CD14-positive monocyte (primary cell): ENCODE results near the gene OR11A1. TPM values are rescaled to one million over a fixed set of nuclear protein-coding genes. Genes with fewer than 3 reads are reported as not detected.

Experiments used
- DNase-seq, 3 donors: peaks; one replicate each; pipeline ENCODE4 v3.0.0-alpha.2; 2011 to 2022
- H2AFZ ChIP-seq: 2 replicates; pipeline ENCODE4 v1.6.0; 2012; ENCODE audit warnings: mild to moderate bottlenecking, low read depth, low read length, inconsistent platforms; ENCODE audit not compliant: insufficient read depth, poor library complexity, severe bottlenecking
- H3K27ac ChIP-seq, 2 donors: 1 replicate in 1 of 2; 2 replicates in 1 of 2; pipeline ENCODE4 v1.5.1; 2012 to 2013; ENCODE audit warnings: low read length in 2 of 2, control low read depth in 1 of 2, inconsistent platforms in 1 of 2, low read depth in 1 of 2, mild to moderate bottlenecking in 1 of 2
- H3K27me3 ChIP-seq, 2 donors: one replicate each; pipeline versions ENCODE4 v1.6.0 to v1.6.1; 2011 to 2013; ENCODE audit warnings: low read length in 2 of 2; ENCODE audit not compliant: control insufficient read depth in 2 of 2, insufficient read depth in 2 of 2
- H3K36me3 ChIP-seq, 2 donors: replicated peaks in 1 of 2; 1 replicate in 1 of 2; 2 replicates in 1 of 2; pipeline versions ENCODE4 v1.5.1 to v1.6.1; 2012 to 2013; ENCODE audit warnings: low read length in 2 of 2, control low read depth in 1 of 2, inconsistent platforms in 1 of 2, mild to moderate bottlenecking in 1 of 2; ENCODE audit not compliant: insufficient read depth in 2 of 2, control insufficient read depth in 1 of 2
- H3K4me1 ChIP-seq, 2 donors: 1 replicate in 1 of 2; 2 replicates in 1 of 2; pipeline versions ENCODE4 v1.5.1 to v1.6.1; 2012 to 2013; ENCODE audit warnings: low read length in 2 of 2, control low read depth in 1 of 2, inconsistent platforms in 1 of 2, mild to moderate bottlenecking in 1 of 2, moderate library complexity in 1 of 2; ENCODE audit not compliant: insufficient read depth in 2 of 2, control insufficient read depth in 1 of 2
- H3K4me2 ChIP-seq: replicated peaks from 2 replicates; pipeline ENCODE3; 2012; ENCODE audit warnings: low read length, moderate library complexity, mild to moderate bottlenecking; ENCODE audit not compliant: poor library complexity, severe bottlenecking; ENCODE audit errors: extremely low read depth
- H3K4me3 ChIP-seq, 3 experiments: fragments of 200-600 bp in 1 of 3; sonication (generic) in 1 of 3; replicated peaks in 1 of 3; 1 replicate in 2 of 3; 2 replicates in 1 of 3; pipeline ENCODE4 v1.5.1; 2011 to 2013; ENCODE audit warnings: low read length in 3 of 3, mild to moderate bottlenecking in 3 of 3, control low read depth in 2 of 3, low read depth in 2 of 3, inconsistent platforms in 1 of 3, moderate library complexity in 1 of 3
- H3K79me2 ChIP-seq: 2 replicates; pipeline ENCODE4 v1.6.0; 2012; ENCODE audit warnings: mild to moderate bottlenecking, control low read depth, inconsistent platforms, low read length, moderate library complexity; ENCODE audit not compliant: insufficient read depth
- H3K9ac ChIP-seq: 2 replicates; pipeline ENCODE4 v1.6.0; 2017; ENCODE audit warnings: low read length, mild to moderate bottlenecking; ENCODE audit not compliant: insufficient read depth, poor library complexity, severe bottlenecking
- H3K9me3 ChIP-seq, 2 donors: replicated peaks in 1 of 2; 1 replicate in 1 of 2; 2 replicates in 1 of 2; pipeline versions ENCODE4 v1.5.1 to v1.6.1; 2012 to 2013; ENCODE audit warnings: low read length in 2 of 2, control low read depth in 1 of 2; ENCODE audit not compliant: control insufficient read depth in 1 of 2, insufficient read depth in 1 of 2
- H4K20me1 ChIP-seq: 2 replicates; pipeline ENCODE4 v1.6.0; 2012; ENCODE audit warnings: mild to moderate bottlenecking, low read length, control low read depth, moderate library complexity; ENCODE audit not compliant: insufficient read depth
- H3K27ac Mint-ChIP-seq, 7 donors: one replicate each; pipeline ENCODE4 v1.8.0; 2020; ENCODE audit warnings: mild to moderate bottlenecking in 7 of 7, mixed read lengths in 7 of 7, moderate library complexity in 6 of 7, inconsistent platforms in 2 of 7
- H3K27me3 Mint-ChIP-seq, 3 donors: one replicate each; pipeline ENCODE4 v1.8.0; 2021 to 2022; ENCODE audit warnings: low read depth in 3 of 3, mild to moderate bottlenecking in 3 of 3, mixed read lengths in 3 of 3, moderate library complexity in 3 of 3, inconsistent platforms in 1 of 3
- H3K36me3 Mint-ChIP-seq, 2 donors: one replicate each; pipeline ENCODE4 v1.8.0; 2020; ENCODE audit warnings: mixed read lengths in 2 of 2, inconsistent platforms in 1 of 2, mild to moderate bottlenecking in 1 of 2
- H3K4me1 Mint-ChIP-seq: one replicate; pipeline ENCODE4 v1.8.0; 2020; ENCODE audit warnings: mild to moderate bottlenecking, mixed read lengths
- H3K4me3 Mint-ChIP-seq, 2 donors: one replicate each; pipeline ENCODE4 v1.8.0; 2020; ENCODE audit warnings: mild to moderate bottlenecking in 2 of 2, mixed read lengths in 2 of 2, moderate library complexity in 1 of 2
- H3K9me3 Mint-ChIP-seq, 7 donors: one replicate each; pipeline ENCODE4 v1.8.0; 2020 to 2022; ENCODE audit warnings: mixed read lengths in 7 of 7, mild to moderate bottlenecking in 6 of 7, moderate library complexity in 6 of 7, inconsistent platforms in 2 of 7
- CTCF ChIP-seq: fragments of 200-600 bp; IDR thresholded peaks from one replicate; pipeline ENCODE4 v1.8.0; 2022; ENCODE audit warnings: antibody characterized with exemption, mild to moderate bottlenecking
- WGBS: methylation state at CpG from one replicate; pipeline ENCODE4 v1.1.5; 2013; ENCODE audit warnings: missing lambda C conversion rate; ENCODE audit not compliant: insufficient coverage; 5-methylcytosine and 5-hydroxymethylcytosine counted together
- intact Hi-C, 2 donors: fragments of 100-400 bp; cut with micrococcal nuclease; formaldehyde crosslinking; loops; one replicate each; pipeline versions ENCODE4 v1.15.0 to v1.15.1; 2023
- polyA plus RNA-seq, 3 donors: library from polyadenylated mRNA; depleted of rRNA in 1 of 3; unstranded in 2 of 3; stranded (reverse) in 1 of 3; fragments of 300-500 nt in 2 of 3; fragments of >200 nt in 1 of 3; fragmentation: Illumina TruSeq in 2 of 3; gene quantifications; 1 replicate in 2 of 3; 2 replicates in 1 of 3; pipeline ENCODE4 v1.2.3, GENCODE V29; 2012 to 2021

Gene OR11A1
- polyA plus RNA-seq, 3 donors, result not detected

GRCh38 chr6:29478740-29479139 lies 21.9 kb upstream of the OR11A1 start:
- Histone ChIP-seq H3K36me3 (no peaks in the 10 kb centered on the region), H3K9me3 (no peaks in the 10 kb centered on the region), H3K79me2 (no peaks in the 10 kb centered on the region), H2AFZ (no peak overlapping the region), H3K4me2 (no peak overlapping the region), H3K27ac (no peak overlapping the region), H3K4me3 (no peak overlapping the region), H3K27me3 (no peaks in the 10 kb centered on the region), H3K9ac (no peak overlapping the region), H3K4me1 (no peaks in the 10 kb centered on the region), H4K20me1 (no peaks in the 10 kb centered on the region)
- no peak overlapping the region for H3K27ac Mint-ChIP-seq
- intact Hi-C loops, result no loop called here
- no peak for TF ChIP-seq CTCF
- H3K27me3 Mint-ChIP-seq, result peaks cover 0 to 2% (median 0%) of the 10 kb centered on the region in 3 donors
- H3K36me3 Mint-ChIP-seq, result no peaks in the 10 kb centered on the region
- no peak overlapping the region for H3K4me3 Mint-ChIP-seq
- DNase-seq, result no peak
- no peaks in the 10 kb centered on the region for H3K4me1 Mint-ChIP-seq
- 87% methylated on average over 3 of the region's 5 CpGs for WGBS
- peaks cover 0 to 14% (median 2%) of the 10 kb centered on the region in 7 donors for H3K9me3 Mint-ChIP-seq

- H3K36me3 Mint-ChIP-seq, result no peaks in the 10 kb centered on the region
- peaks cover 0 to 14% (median 2%) of the 10 kb centered on the region in 7 donors for H3K9me3 Mint-ChIP-seq
- Histone ChIP-seq H3K79me2 (no peaks in the 10 kb centered on the region), H3K9me3 (no peaks in the 10 kb centered on the region), H3K36me3 (no peaks in the 10 kb centered on the region), H3K27ac (no peak overlapping the region), H3K9ac (no peak overlapping the region), H3K27me3 (no peaks in the 10 kb centered on the region), H2AFZ (no peak overlapping the region), H4K20me1 (no peaks in the 10 kb centered on the region), H3K4me2 (no peak overlapping the region), H3K4me1 (no peaks in the 10 kb centered on the region), H3K4me3 (no peak overlapping the region)
- WGBS, result 82% methylated on average over 4 of the region's 5 CpGs
- peaks cover 0 to 4% (median 2%) of the 10 kb centered on the region in 3 donors for H3K27me3 Mint-ChIP-seq
- no peak overlapping the region for H3K4me3 Mint-ChIP-seq
- no peak for DNase-seq
- H3K27ac Mint-ChIP-seq, result no peak overlapping the region
- TF ChIP-seq CTCF, result no peak
- intact Hi-C loops, result no loop called here
- no peaks in the 10 kb centered on the region for H3K4me1 Mint-ChIP-seq
Measured at GRCh38 chr6:29477923-29478450, 21.1 kb upstream of the OR11A1 start.
